HG03378 (cell line): Measurements from ENCODE around the gene ZFYVE21.

Experiments
- ATAC-seq: cut with Tn5 transposase; IDR thresholded peaks from one replicate; pipeline ENCODE4 v1.9.1; 2021; ENCODE audit warnings: mild to moderate bottlenecking, moderate library complexity; ENCODE audit not compliant: unreplicated experiment

ZFYVE21 gene

DNA sequence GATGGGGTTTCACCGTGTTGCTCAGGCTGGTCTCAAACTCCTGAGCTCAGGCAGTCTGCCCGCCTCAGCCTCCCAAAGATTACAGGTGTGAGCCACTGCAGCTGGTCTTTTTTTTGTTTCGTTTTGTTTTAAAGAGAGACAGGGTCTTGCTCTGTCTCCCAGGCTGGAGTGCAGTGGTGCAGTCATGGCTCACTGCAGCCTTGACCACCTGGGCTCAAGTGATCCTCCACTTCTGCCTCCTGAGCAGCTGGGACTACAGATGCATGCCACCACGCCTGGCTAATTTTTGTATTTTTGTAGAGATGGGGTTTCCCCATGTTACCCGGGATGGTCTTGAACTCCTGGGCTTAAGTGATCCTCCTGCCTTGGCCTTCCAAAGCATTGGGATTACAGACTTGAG lies 24.0 kb upstream of the ZFYVE21 start:
- peak; percentile 53 for ATAC-seq

DNA sequence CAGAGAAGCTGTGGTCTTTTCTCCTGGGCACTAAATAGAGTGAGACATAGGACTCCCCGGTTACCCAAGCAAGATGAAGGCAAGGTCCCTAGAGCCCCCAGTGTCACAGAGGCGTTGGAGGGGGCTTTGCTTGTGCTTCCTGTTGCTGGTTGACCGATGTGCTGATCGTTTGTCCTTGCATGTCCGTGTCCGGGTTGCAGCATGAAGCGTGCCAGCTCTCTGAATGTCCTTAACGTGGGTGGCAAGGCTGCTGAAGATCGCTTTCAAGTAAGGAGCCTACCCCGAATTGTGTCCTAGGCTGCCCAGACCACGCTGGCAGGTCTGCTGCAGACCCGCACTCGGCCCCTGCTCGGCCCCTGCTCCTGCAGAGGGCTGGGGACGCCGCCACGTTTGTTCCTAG lies 23.5 kb upstream of the ZFYVE21 start:
- peak; percentile 15 for ATAC-seq

DNA sequence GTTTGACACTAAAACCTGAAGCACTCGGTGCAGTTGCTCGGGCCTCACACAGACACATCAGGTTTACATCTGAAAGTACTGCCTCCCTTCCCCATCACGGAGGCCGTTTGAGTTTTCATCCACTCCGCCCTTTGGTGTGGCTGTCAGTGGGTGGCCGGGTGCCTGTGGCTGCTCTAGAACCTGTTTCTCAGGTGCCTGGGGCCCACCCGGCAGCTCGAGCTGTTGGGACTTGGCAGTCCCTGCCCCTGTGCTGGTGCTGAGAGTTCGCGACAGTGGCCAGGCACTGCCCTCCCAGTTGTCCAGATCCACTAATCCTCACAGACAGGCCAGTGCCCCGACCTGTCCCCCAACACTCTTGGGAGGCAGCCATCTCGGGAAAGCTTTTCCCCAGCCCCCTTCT lies 22.7 kb upstream of the ZFYVE21 start:
- ATAC-seq: no peak

DNA sequence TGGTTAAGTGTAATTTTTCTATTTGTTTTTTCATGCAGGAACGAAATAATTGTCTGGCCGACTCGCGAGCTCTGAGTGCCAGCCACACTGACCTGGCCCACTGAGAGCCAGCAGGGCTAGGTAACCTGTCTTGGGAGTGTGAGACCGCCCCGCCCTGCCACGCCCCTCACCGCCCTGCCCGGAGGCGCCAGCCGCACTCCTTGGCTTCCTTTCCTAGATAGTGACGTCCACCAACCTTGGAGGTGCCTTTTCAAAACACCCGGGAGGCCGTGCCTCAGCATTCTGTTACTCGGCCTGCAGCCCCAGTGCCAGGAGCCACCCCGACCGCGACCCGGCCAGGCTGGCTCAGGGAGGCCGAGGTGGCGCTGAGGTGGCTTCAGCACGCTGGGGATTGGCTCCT lies 22.1 kb upstream of the ZFYVE21 start:
- ATAC-seq: no peak

DNA sequence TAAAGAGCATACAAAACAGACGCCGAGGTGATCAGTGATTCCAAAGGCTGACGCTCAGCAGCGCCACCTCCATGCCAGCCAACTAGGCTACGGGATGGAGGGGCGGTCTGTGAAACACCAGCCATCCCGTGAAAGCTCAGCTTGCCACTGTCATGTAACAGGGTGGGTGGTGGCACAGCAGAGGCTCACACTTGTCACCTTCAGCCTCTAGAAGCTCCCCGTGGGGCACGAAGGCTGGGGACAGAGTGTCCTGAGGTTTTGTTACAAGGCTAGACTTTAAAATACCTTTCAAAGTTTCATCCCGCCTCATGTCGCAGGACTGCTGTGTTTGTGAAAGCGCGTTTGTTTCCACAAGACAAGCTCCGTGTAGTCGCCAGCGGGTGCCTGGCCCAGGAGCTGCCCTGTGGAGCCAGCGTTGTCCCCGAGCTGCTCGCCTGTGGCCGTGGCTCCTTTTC lies 21.0 kb upstream of the ZFYVE21 start:
- no peak for ATAC-seq

DNA sequence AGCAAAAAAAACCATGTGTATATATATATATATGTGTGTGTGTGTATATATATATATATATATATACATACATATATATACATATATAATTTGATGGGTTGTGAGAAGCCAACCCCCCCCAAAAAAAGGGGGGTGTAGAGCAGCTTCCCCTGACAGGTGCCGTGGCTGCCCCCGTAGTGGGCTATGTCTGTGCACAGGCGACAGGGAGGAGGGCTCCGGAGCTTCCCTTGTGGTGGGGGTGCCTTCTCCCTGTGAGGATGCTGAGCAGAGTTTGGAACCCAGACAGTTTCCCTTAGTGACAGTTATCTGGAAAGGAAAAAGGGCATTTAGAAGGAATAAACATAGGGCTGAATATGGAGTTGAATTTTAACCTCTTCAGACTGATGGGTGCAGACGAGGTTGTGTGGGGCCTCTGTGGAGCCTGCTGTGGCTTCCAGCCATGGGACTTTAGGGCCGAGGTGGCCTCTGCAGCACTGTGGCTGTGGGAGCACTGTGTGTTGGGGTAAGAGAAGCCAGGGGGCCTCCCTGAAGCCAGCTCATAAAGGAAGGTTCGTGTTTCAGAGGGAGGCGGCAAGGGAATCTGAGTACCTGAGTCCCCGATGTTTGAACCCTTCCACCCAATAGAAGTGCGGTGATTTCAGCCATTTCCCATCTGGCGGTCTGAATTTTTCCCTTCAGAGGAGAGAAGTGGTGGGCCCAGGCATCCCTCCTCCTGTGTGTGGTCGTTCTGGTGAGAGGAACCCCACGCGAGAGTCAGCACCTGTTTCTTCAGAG lies 20.1 kb upstream of the ZFYVE21 start:
- ATAC-seq: no peak

DNA sequence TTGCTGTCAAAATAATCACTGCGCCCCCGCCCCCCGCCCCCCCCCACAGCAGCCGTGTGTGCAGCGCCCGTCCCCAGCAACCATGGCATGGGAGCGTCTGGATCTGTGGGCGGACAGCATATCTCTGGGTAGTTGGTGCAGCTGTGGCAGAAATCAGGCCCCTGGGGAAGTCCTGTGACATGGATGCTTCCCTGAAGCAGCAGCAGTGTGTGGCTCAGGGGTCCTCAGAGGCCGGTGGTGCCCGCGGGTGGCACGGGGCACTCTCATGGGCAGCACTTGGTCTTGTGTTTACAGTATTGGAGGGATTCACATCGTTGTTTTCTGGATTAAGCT lies 19.6 kb upstream of the ZFYVE21 start:
- no peak for ATAC-seq

DNA sequence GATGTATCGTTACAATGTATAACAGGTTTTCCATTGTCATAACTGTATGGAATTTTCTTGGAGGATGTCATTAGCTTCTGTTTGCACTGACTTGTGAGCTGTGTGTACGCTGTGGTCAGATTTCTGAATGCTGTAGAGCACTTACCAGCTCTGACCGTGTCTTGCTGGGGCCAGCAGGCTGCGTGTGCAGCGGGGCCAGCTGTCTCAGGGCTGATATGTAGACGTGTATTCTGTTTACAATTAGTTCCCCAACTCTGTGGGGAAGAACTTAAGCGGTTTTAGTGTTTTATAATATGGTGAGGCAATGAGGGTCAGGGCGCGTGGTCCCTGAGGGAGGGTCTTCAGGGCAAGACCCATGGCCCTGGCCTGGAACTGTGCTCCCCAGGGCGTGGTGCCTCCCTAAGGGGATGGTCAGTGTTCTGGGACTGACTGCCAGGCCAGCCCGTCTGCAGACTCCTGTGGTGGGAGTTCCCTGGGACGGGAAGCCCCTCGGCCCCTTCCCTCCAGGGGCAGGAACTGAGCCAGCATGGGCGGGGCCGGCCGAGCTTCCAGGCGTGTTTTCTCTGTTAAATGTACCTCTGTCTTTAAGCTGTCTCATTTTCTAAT lies 19.0 kb upstream of the ZFYVE21 start:
- ATAC-seq: no peak

DNA sequence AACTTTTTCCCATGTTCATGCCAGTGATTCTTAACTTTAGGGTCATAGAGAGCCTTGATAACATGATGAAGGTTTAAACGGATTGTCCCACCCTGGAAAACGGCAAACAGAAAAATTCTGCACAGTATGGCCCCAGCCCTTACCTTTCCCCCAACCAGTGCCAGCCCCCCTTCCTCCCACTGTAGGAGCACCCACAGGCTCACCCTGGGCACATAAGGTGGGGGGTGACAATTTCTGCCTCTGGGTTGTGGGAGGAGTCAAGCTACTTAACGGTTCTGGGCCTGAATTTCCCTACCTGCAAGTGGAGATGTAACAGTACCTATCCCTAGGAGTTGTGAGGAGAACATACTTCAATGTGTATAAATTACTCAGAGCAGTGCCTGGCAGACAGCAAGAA lies 18.4 kb upstream of the ZFYVE21 start:
- no peak for ATAC-seq

DNA sequence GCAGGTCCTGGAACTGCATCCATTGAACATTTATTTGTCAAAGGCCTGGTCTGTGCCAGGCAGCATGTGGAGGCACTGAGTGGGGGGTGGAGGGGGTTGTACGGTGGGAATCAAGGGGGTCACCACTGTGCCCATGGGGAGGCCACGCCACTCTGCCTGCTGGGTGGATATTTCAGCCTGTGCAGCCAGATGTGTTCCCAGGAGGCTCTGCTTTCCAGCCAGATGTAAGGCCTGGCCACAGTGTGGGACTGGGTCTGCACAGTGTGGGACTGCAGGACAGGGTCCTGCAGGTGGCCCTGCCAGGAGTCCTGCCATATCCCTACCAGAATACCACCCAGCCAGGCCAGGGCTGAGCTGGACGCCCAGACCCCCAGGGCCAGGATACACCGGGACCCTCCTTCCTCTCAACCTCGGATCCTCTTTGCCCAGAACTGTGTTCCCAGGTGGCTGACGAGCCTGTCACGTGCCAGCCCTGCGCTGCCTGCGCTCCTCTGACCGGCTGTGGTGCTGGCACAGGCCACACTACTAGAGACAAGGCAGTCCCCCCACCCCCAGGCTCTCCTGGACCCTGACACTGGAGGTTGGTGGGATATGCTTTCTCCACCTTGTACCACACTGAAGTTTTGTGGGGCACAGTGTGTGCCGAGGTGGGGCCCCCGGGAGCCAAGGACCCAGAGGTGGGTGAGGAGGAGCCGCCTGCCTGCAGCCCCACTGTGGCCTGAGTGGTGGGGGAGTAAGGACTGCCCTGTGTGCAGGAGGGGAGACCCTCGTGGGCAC lies 17.8 kb upstream of the ZFYVE21 start:
- ATAC-seq: no peak

DNA sequence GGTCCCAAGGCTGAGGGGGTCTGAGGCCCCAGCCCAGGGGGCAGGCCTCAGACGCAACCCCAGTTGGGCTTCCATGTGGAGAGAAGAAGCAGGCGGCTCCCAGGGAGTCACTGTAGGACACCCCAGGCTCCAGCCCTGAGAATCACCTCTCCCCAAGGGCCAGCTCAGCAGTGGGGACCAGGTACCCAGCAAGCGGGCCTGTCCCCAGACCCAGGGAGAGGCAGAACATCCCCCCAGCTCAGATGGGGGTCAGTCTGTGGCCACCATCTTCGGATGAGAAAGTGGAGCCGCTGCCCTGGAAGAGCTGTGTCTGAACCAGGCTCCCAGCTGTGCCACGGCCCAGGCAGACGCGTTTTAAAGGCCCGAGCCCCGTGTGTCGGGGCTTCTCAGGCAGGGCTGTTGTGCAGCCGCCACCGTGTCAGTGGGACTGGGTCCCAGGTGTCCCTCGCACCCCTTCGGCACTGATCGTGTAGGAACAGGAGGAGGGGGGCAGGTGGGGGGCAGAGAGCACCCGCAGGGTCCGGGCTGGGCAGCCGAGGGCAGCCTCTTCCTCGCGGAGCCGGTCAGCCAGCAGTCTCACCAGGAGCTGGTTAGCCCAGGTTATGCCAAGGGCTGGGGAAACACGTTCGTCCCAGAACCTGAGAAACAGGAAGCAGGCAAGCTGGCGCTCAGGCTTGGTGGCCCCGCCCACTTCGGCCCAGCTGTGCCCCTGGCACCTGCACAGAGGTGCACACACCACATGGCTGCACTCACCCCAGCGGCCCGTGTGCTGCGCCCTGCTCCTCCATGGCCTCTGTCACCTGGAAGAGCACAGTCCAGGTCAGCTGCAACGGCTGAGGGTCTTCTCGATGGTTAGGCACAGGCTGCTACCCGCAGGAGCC lies 17.0 kb upstream of the ZFYVE21 start:
- no peak for ATAC-seq

DNA sequence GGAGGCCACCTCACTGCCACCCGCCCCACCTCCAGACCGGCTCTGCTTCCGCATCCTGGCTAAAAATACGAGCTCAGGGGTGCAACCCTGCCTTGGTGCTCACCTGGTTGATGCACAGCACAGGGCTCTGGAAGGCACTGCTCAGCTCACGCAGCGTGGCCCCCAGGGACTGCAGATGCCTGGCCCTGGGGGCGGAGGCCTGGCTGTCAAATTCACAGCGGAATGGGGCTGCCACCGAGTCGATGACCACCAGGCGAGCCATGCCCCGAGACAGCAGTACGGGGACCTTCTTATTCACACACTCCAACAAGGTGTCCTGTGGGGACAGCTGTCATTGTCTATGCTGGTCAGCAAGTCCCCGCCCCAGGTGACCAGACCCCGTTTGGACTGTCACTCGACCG lies 16.3 kb upstream of the ZFYVE21 start:
- no peak for ATAC-seq

DNA sequence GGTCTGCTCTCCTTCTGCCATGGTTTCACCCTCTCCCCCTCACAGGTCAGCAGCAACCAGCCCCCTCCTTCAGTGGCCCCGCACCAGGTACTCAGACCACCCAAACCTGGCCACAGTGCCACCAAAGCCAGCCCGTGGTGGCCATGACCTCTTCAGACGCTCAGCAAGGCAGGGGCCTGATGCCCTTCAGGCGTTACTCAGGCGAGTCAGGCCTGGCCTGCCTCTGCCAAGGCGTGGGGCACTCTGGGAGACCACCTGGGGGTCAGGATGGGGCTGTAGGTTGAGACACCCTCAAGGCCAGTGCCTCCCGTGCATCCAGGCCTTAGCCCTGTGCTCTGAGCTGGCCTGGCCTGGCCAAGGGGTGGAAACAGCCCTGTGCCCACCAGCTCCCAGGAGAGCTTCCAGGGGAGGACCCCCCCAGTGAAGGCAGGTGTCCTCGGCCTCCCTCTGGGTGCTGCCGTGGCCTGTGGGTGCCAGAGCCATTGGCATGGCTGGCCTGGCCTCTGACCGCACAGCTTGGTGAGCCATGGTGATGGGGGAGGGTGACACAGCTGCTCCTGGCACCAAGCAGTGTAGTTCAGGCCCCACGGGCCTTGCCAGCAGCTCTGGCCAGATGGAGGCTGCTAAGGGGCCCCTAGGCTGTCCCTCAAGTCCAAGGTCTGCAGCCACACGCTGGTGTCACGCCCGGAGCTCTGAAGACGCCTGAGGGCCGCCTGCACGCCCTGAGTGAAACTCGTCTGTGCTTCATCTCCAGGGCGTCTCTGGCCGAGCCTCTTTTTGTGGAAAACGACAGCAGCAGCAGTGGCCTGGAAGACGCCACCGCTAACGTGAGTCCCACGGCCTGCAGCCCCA lies 15.5 kb upstream of the ZFYVE21 start:
- ATAC-seq: no peak

DNA sequence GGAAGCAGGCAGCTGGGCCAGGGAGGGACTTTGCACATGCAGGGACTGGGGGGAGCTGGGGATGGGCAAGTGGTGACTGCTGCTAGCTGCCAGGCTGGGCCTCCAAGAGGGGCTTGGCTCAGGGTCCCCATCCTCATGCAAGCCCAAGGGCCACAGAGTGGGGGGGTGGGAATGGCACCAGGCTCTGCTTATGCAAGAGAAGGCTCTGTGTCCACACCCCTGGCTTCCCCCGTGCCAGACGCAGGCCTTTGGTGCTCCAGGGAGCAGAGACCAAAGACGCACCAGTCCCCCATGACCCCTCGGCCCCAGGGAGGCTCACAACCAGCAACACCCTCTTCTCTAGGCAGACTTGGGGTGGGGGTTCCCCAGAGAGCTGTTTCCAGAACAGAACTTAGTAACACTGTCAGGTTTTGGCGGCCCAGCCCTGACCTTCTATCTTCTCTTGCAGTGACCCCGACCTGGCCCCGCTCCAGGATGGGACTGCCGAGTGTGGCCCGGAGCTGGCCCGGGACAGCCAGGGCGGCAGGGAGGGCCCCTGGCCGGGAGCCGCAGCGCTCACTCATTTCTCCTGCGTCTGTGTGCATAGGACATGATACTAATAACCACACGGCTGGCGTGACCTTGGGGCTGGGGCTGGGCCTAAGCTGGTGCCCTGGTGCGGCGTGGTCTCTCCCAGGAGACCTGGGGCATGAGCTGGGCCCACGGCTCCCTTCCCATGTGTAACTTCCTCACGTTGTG lies 14.7 kb upstream of the ZFYVE21 start:
- ATAC-seq: no peak

DNA sequence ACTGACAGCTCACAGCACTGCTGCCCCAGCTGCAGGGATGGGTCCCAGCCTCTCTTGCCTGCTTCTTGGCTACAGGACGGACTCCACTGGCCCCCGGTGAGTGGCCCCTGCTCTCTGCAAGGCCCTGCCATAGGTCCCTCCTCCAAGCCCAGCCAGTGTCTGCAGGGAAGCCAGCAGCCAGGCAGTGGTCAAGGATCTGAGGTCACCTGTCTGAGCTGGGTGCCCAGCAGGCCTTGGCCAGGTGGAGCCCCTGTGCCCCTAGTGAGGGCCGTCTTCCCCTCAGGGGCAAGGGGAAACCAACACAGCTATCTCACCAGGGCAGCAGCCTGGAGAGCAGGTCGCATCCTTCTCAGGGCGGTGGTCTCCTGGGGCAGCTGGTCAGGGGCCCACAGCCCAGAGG lies 13.5 kb upstream of the ZFYVE21 start:
- ATAC-seq: no peak

DNA sequence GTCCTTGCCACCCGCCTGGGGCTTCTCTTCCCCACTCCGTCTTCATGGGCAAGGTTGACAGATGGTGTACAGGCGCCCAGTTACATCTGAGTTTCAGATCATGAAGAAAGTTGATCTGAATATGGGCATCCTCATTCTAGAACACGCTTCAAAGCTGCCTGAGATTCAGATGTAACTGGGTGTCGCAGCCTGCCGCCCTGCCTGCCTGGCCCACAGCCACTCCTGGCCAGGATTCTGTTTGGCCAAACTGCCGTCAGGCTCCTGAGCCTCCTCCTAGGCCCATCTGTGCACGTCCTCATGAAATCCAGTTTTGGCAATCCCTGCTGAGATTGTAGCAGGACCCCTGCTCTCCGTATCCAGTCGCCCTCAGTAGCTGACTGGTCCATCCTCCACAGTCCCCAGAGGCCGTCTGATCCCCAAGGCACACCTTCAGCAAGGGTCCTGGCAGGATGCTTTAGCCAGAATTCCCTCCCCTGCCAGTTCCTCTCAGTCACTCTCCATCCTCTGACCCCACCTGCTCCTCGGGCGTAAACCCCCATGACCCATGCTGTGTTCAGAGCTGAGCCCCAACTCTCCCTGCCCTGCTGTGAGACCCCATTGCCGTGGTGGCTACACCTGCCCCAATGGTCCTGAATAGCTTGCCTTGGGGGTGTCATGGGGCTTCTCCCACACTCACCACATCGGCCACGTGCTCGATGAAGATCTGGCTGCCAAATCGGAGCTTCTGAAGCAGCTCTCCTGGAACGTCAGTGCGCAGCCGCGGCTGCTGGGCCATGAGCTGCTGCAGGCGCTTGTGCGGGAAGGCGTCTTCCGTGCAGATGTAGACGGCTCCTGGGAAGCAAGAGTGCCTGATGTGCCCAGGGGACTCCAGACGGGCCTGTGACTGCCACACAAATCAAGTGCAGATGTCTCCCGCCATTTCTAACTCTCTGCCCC lies 12.8 kb upstream of the ZFYVE21 start:
- ATAC-seq: no peak

DNA sequence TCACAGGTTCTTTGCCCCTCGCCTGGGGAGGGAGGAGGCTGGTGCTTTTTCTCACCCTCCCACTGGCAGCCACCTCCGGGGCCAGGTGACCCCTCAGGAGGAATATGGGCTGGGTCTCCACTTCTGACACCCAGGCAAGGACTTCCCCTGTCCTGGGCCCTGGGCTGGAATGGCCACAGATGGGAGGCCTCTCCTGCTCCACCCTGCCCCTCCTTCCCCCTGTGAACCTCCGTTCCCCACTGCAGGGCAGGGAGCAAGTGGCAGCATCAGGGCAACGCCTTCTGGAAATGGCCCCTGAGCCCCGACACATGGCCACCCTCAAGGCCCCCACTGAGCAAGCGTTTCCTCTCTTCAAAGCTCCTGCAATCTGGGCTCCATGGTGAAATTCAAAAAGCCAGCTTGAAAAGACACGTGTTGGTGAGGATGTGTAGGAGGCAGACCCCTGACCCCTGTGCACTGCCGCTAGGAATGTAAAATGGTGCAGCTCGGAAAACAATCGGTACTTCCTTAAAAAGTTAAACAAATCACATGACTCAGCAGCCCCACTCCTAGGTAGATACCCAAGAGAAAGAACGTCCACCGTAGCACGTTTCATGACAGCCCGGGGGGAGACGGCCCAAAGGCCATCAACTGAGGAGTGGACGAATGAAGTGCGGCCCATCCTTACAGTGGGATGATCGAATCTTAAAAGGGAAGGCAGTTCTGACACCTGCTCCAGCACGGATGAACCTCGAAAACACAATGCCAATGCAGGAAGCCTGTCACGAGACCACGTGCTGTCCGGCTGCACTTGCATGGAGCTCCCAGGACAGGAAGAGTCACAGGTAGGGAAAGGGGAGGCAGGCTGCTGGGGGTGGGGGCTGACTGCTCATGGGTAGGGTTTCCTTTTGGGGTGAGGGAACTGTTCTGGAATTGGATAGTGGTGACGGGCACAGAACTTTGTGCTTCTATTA lies 11.9 kb upstream of the ZFYVE21 start:
- no peak for ATAC-seq
